NCI-H1930 (cell line): ENCODE results near the gene FAM124A.

Experiments used
- DNase-seq, 2 experiments: peaks; one replicate each; lab custom pipeline; 2025; lab: John Stamatoyannopoulos, UW

Gene FAM124A

GRCh38 chr13:51243832-51244231 lies 21.6 kb downstream of the FAM124A start:
- no peak for DNase-seq

DNA sequence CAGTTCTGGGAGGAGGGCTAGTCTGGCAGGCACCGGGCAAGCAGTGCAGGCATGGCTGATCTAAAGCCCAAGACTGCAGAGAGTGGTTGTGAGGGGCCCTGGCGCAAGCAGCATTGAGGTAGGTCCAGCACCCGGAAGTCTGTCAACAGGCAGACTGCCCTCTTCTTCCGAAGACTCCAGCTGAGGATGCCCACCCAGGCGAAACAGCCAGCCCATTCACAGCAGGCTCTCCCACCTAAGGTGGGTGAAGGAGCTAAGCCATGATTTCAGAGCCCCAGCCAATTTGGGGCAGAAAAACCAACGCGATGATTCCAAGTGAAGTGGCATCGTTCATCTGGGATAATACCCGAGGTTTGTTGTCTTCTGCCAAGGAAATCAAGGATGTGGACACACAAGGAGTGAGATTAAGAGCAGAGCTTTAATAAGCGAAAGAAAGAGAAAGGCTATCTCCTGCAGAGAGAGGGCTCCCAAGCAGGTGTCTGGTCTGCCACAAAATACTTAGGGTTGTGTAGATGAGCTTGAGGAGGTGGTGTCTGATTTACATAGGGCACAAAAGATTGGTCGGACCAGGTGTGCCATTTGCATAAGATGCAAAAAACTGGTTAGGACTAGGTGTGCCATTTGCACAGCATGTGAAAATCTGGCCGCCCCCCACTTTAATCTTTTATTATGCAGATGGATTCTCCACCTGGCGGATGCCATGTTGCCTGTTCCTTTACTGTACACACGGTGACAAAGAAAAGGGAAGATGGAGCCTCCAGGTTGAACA lies 22.6 kb downstream of the FAM124A start:
- DNase-seq: no peak

DNA sequence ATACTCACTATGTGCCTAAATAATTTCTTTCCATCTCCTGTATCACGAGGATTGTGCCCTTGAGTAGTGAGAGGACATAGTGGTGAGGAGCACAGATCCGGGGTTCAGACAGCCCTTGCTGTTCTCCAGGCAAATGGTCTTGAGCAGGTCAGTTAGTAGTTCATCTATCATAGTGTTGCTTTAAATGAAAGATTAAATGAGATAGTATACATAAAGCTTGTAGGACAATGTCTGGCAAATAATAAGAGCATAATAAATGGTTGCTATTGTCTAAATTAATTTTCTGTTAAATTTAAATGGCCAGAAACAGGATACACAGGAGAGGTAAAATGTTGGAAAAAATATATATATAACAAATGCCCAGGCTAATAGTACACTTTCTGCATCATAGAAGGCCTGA lies 23.4 kb downstream of the FAM124A start:
- no peak for DNase-seq

GRCh38 chr13:51246025-51246417 lies 23.8 kb downstream of the FAM124A start:
- no peak for DNase-seq

DNA sequence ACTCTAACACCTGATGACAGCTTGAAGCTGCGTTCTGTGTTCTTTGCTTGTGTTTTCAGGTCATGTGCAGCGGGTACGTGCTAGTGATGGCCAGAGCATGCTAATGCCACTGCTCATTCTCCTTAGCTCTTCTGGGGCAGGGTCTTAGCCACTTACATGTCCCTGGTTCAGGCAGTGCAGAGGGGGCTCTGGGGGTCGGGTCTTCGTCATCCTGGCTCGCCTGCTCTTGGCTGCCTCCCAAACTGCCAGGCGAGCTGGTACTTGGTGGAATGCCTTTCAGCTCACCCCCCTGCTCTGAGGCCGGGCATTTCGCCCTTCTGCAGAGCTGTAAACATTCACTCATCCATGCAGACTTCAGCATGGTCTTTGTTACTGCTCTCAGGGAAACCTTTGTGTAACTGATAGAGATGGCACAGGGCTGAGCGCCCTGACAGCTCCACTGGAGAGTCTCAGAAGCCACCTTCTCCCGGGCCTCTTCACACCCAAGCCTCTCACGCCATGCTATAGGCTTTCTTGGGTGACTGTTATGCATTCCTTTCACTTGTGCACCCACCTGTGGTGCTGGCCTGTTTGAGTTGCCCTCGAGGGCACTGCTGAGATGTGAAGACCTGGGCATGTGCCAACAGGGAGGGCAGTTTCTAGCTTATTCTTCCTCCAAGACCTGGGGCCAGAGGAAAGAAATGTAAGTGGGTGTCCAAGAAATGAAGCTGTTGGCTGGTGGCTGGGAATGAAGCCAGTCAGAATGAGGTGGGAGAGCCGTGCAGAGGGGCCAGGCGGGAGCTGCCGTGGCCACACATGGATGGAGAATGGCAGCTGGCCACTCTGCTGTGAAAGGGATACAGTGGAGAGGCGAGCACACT lies 24.4 kb downstream of the FAM124A start:
- no peak for DNase-seq

GRCh38 chr13:51249255-51249654 lies 27.1 kb downstream of the FAM124A start:
- no peak for DNase-seq

GRCh38 chr13:51249770-51250741 lies 27.9 kb downstream of the FAM124A start:
- no peak for DNase-seq

- DNase-seq: no peak
Observed at GRCh38 chr13:51251480-51251879, 29.3 kb downstream of the FAM124A start.

- DNase-seq: no peak
Observed at GRCh38 chr13:51252954-51253532, 30.8 kb downstream of the FAM124A start.

DNA sequence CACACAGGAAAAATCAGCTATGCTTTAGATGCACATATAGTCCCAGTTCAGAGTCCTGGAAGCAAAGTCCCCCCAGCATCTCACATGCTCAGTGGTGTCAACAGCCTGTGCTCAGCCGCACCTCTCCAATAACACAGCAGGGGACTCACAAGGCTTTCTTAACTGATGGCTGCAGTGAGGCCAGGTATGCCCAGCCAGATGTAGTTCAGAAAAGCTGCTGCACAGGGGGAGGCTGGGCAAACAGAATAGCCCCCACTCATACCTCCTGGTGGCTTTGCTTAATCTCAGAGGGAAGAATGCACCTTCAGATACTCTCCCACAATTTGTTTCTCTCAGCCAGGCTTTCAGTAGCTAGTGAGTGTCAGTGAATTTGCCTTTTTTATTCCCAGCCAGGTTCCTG lies 33.4 kb downstream of the FAM124A start:
- DNase-seq: no peak

DNA sequence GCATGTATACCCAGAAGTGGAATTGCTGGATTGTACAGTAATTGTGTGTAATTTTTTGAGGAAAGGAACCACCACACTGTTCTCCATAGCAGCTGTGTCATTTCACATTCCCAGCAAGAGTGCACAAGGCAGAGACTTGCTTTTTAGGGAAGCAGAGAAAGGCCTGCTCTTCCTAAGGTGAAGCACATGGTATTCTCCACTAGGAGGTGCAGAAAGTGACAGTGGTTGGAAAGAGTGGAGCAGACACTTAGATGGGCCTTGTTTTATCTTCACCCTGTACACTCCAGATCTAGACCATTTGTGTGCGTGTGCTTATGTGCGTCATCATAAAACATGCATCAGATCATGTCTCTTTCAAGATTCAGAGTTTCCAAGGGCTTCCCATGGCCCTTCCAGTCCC lies 35.0 kb downstream of the FAM124A start:
- no peak for DNase-seq

GRCh38 chr13:51258612-51259548 lies 36.7 kb downstream of the FAM124A start:
- no peak for DNase-seq

DNA sequence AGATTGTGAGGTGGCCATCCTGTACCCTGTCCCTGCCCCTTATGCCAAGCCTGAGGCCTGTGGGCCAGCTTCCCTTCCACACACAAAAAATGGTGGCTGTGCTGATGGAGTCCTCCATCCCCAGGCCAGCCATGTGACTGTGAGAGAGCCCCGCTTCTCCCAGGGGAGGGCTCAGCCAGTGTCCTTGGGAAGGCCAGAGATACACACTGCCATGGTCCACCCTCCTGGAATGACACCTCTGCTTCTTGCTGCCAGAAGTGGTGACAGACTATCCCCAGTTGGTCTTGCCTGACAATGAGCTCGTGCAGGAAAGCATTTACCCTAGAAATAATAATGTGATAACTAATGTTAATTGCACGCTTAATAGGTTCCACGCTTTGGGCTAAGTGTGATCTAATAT lies 38.0 kb downstream of the FAM124A start:
- no peak for DNase-seq

- no peak for DNase-seq
Observed at GRCh38 chr13:51261610-51262249, 39.5 kb downstream of the FAM124A start.

GRCh38 chr13:51262501-51263211 lies 40.5 kb downstream of the FAM124A start:
- no peak for DNase-seq

DNA sequence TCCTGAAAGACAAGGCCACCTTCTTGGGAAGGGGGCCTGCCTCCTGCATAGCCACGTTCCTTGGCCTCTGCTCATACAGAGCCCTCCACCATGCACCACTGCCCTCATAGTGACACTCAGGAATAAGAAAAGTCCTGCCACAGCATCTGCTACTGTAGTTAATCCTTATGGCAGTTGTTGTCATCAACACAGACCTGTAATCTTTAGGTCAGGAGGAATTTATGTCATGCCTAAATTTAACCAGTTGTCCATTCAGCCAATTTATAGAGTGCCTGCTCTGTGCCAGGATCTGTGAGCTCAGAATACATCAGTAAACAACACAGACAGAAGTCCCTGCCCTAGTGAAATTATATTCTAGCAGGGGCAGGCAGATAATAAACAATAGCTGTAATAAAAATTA lies 44.4 kb downstream of the FAM124A start:
- no peak for DNase-seq

DNA sequence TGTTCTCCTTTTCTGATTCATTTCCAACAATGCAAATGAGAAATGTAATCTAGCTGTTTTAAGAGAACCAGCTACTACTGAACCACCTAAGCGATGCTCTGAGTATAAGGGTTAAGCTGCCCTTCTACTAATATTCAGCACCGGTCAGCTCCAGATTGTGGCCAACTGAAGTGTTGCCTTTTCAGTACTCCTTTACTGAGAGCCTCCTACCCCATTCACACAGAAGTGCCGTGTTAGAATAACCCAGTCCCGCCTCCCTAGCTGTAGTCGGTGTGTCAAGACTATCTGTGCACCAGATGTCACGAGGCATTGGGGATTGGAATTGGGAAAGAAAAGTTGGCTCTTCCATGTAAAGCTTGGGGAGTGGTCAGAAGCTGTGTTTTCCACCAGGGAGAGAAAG lies 45.4 kb downstream of the FAM124A start:
- DNase-seq: no peak

- no peak for DNase-seq
Observed at GRCh38 chr13:51269039-51269438, 46.8 kb downstream of the FAM124A start.

DNA sequence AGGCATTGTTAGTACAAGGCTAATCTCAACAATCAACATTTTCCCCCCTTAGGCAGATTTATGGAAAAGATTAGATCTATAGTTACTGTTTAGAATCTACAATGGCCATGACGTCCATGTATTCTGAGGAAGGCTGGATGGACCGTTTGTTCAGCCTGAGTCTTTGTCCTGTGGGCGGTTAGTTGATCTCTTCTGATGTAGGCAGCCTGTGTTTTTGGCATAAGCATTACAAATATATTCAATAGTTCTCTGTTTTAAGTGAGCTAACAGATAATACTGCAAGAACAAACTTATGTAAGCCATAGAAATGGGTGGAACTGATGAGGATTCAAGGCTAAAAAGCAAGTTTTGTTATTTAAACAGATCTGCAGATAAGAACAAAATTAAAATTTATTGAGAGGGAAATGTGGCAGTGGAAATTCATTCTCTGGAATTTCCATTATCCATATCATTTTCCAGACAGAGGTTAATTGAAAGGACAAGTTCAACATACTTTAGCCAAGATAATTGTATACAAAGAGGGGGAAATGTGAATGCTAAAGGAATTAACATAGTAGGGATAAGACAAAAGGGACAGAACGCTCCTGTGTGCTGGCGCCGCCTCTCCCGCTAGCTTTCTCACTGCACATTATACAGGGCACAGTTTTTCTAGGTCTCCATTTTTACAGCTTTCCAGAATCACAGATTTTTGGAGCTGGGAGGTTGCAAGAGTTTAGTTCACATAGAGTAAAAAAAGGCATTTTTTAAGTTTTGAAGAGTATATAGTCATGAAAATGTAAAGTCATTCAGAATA lies 48.6 kb downstream of the FAM124A start:
- DNase-seq: no peak
